Breast epithelium (tissue), 4 donors: ENCODE measurements around the gene LRRC53. TPM values are rescaled to one million over a fixed set of nuclear protein-coding genes. Genes with fewer than 3 reads are reported as not detected.
A peak's percentile ranks its signal among the peaks of the same experiment; 100 is the strongest.

Experiments used
- DNase-seq, 2 donors: peaks; one replicate each; pipeline ENCODE4 v3.0.0-alpha.2; 2019; ENCODE audit warnings: low spot score in 2 of 2
- H3K27ac ChIP-seq, 2 donors: fragments of 200-600 bp; sonication (generic) in 1 of 2; one replicate each; pipeline ENCODE4 v1.5.1; 2016 to 2019; ENCODE audit warnings: mild to moderate bottlenecking in 1 of 2
- H3K27me3 ChIP-seq, 2 donors: fragments of 200-600 bp; sonication (generic) in 1 of 2; one replicate each; pipeline versions ENCODE4 v1.5.1 to v1.6.0; 2017 to 2019; ENCODE audit warnings: control low read depth in 1 of 2, mild to moderate bottlenecking in 1 of 2
- H3K36me3 ChIP-seq: fragments of 200-600 bp; one replicate; pipeline ENCODE4 v1.5.1; 2019
- H3K4me1 ChIP-seq, 2 donors: fragments of 200-600 bp; sonication (generic); one replicate each; pipeline ENCODE4 v1.5.1; 2016 to 2019; ENCODE audit warnings: control low read depth in 1 of 2
- H3K4me3 ChIP-seq, 3 donors: fragments of 200-600 bp; sonication (generic); 1 replicate in 2 of 3; 2 replicates in 1 of 3; pipeline ENCODE4 v1.5.1; 2016 to 2019; ENCODE audit warnings: mild to moderate bottlenecking in 3 of 3, moderate library complexity in 2 of 3
- H3K9me3 ChIP-seq, 2 donors: fragments of 200-600 bp; sonication (generic) in 1 of 2; one replicate each; pipeline ENCODE4 v1.5.1; 2016 to 2019; ENCODE audit warnings: control low read depth in 1 of 2
- POLR2A ChIP-seq: fragments of 450-650 bp; IDR thresholded peaks from one replicate; pipeline ENCODE4 v1.6.1; 2016; ENCODE audit warnings: antibody characterized with exemption, mild to moderate bottlenecking, moderate library complexity
- POLR2AphosphoS5 ChIP-seq, 3 donors: sonication (generic); formaldehyde crosslinking; IDR thresholded peaks; one replicate each; pipeline ENCODE4 v1.6.1; 2017; ENCODE audit warnings: antibody characterized with exemption in 3 of 3
- intact Hi-C: fragments of 100-400 bp; cut with DNase I; formaldehyde crosslinking; loops from one replicate; pipeline ENCODE4 v1.15.1; 2023; ENCODE audit warnings: low total_unique reads
- total RNA-seq, 3 donors: library from RNA; depleted of rRNA; stranded (reverse); fragments of >200 nt; gene quantifications; one replicate each; pipeline ENCODE4 v1.1.0, GENCODE V29; 2016
- TF ChIP-seq, protein P1 (sequence below), 3 donors: fragments of 450-650 bp; IDR thresholded peaks; one replicate each; pipeline ENCODE4 v1.5.1; 2016 to 2017; ENCODE audit warnings: antibody characterized with exemption in 3 of 3, mild to moderate bottlenecking in 3 of 3, moderate library complexity in 3 of 3

LRRC53 gene
- total RNA-seq, 3 donors from 2014 or later = not detected

DNA sequence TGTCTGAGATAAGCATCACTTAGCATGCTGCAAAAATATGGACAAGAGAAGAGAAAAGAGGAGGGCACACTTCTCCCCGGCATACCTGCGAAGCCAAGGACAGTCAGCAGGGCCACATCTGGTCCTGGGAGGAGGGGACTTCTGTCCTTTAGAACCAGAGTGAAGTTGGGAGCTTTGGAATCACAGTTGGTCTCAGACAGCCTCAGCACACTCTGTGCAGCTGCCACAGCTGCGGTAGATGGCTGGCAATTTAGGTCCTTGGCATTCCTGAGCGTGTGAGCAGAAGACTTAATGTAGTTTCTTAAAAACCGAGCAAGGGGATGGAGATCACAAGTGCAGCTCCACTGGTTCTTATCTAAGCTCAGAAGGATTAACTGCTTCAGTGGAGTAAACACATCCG is 32.3 kb downstream of the LRRC53 start:
- Histone ChIP-seq H3K36me3 (no peaks in the 10 kb centered on the region), H3K9me3 (no peaks in the 10 kb centered on the region), H3K4me1 (no peaks in the 10 kb centered on the region), H3K27me3 (no peaks in the 10 kb centered on the region), H3K27ac (no peak overlapping the region), H3K4me3 (no peak overlapping the region)
- intact Hi-C loops = no loop called here
- no peak for DNase-seq
- TF ChIP-seq POLR2AphosphoS5 (IDR thresholded peaks at IDR 0.05) (no peak), POLR2A (no peak)
- TF ChIP-seq, protein P1, sequence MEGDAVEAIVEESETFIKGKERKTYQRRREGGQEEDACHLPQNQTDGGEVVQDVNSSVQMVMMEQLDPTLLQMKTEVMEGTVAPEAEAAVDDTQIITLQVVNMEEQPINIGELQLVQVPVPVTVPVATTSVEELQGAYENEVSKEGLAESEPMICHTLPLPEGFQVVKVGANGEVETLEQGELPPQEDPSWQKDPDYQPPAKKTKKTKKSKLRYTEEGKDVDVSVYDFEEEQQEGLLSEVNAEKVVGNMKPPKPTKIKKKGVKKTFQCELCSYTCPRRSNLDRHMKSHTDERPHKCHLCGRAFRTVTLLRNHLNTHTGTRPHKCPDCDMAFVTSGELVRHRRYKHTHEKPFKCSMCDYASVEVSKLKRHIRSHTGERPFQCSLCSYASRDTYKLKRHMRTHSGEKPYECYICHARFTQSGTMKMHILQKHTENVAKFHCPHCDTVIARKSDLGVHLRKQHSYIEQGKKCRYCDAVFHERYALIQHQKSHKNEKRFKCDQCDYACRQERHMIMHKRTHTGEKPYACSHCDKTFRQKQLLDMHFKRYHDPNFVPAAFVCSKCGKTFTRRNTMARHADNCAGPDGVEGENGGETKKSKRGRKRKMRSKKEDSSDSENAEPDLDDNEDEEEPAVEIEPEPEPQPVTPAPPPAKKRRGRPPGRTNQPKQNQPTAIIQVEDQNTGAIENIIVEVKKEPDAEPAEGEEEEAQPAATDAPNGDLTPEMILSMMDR (IDR thresholded peaks at IDR 0.05) = no peak

DNA sequence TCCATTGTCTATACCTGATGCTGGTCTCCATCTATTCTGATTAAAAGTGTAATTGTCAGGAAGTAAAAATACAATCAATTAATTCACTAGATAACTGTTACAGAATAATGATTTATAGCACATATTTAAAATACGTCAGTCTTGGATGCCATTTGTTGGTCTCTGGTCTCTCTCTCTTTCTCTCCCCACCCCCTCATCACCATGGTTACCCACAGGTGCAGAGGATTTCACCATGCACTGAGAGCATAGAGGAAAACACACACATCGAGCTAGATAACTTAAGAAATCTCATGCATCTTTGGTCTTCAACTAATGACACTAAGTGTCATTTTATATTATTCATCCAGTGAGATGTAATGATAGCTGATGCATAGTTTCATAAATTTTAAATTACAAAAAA is 33.4 kb downstream of the LRRC53 start:
- no peak overlapping the region for H3K4me3 ChIP-seq
- no peak for DNase-seq
- H3K27ac ChIP-seq = no peak overlapping the region
- no peaks in the 10 kb centered on the region for H3K9me3 ChIP-seq
- intact Hi-C loops = no loop called here
- no peaks in the 10 kb centered on the region for H3K27me3 ChIP-seq
- no peaks in the 10 kb centered on the region for H3K36me3 ChIP-seq
- no peak for TF ChIP-seq POLR2AphosphoS5 (IDR thresholded peaks at IDR 0.05)
- TF ChIP-seq POLR2A = no peak
- TF ChIP-seq, protein P1 (IDR thresholded peaks at IDR 0.05) = no peak
- no peaks in the 10 kb centered on the region for H3K4me1 ChIP-seq

DNA sequence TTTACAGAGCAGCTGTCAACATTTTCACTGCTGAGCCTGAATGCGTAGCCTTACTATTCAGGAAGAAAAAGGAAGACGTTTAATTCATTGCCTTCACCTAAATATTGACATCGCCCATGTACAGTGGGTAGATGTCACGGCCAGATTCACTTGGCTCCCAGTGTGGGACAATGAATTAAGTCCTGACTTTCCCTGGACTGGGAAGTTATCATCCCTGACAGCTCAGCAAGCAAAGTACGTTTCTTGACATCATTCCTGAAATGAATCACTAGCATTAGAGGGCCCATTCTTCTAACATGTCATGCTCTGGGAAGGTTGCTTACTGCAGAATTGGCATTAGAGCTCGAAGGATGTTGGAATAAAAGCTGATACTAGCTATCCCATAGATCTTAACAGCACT is 37.8 kb downstream of the LRRC53 start:
- Histone ChIP-seq H3K9me3 (no peaks in the 10 kb centered on the region), H3K27me3 (no peaks in the 10 kb centered on the region), H3K27ac (no peak overlapping the region), H3K4me1 (no peaks in the 10 kb centered on the region), H3K36me3 (no peaks in the 10 kb centered on the region), H3K4me3 (no peak overlapping the region)
- TF ChIP-seq POLR2A (no peak), POLR2AphosphoS5 (IDR thresholded peaks at IDR 0.05) (no peak)
- TF ChIP-seq, protein P1 (IDR thresholded peaks at IDR 0.05) = no peak
- DNase-seq = no peak
- intact Hi-C loops = no loop called here

DNA sequence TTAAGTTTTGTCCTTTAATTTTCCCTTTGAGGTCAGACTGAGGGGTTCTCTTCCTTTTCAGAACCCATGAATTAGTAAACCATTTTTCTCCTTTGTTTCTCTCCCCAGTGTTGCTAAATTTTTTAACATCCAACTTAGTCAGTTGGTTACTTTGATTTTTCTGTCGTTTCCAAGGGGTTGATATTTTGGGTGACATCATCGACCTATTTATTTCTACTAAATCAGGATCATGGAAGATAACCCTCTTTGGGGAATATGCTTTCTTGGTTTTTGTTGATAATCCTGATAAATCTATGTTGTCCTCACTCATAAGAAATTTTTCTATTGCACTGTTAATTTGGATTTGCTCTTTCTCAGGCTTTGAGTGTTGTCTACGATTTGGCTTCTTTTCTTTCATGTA is 40.9 kb downstream of the LRRC53 start:
- no peaks in the 10 kb centered on the region for H3K4me1 ChIP-seq
- H3K36me3 ChIP-seq = no peaks in the 10 kb centered on the region
- intact Hi-C loops = no loop called here
- H3K27ac ChIP-seq = no peak overlapping the region
- DNase-seq = no peak
- no peaks in the 10 kb centered on the region for H3K27me3 ChIP-seq
- no peaks in the 10 kb centered on the region for H3K9me3 ChIP-seq
- TF ChIP-seq, protein P1 (IDR thresholded peaks at IDR 0.05) = no peak
- TF ChIP-seq POLR2A = no peak
- no peak for TF ChIP-seq POLR2AphosphoS5 (IDR thresholded peaks at IDR 0.05)
- no peak overlapping the region for H3K4me3 ChIP-seq

DNA sequence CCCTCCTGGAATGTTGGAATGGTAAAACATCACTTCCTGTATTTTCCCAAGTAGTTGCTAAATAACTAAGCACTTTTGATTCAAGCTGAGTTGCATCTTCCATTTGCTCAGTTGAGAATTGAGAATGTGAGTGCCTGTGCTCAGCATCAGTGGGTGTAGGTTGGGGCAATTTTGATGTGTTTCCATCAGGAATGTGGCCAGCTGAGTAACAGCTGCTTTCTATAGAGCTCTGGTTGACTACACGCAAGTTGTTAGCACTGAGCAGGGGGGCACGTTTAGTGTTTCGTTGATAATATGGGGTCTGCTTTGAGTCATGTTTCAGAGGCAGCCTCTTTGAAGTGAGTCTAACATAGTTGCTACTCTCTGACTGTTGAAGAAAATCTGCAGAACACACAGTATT is 41.5 kb downstream of the LRRC53 start:
- Histone ChIP-seq H3K4me3 (no peak overlapping the region), H3K4me1 (no peaks in the 10 kb centered on the region), H3K9me3 (no peaks in the 10 kb centered on the region), H3K27me3 (no peaks in the 10 kb centered on the region), H3K36me3 (no peaks in the 10 kb centered on the region), H3K27ac (peak overlapping the region in 1 of 2 donors; percentile 49)
- no peak for TF ChIP-seq POLR2A
- TF ChIP-seq POLR2AphosphoS5 (IDR thresholded peaks at IDR 0.05) = no peak
- TF ChIP-seq, protein P1 (IDR thresholded peaks at IDR 0.05) = no peak
- intact Hi-C loops = no loop called here
- no peak for DNase-seq
